ENCODE data around the gene CDC42SE2. TPM values are rescaled to one million over a fixed set of nuclear protein-coding genes. Genes with fewer than 3 reads are reported as not detected.
"Not testable (repeated sequence)": the region's sequence is repeated elsewhere in the genome, so short reads cannot be mapped to it uniquely, and the experiment has no call there.

Gene CDC42SE2
- total and polyA plus RNA-seq, 2 of the 4 experiments (the other 2 are of a cell fraction), result 12.5 to 19.4 TPM

DNA sequence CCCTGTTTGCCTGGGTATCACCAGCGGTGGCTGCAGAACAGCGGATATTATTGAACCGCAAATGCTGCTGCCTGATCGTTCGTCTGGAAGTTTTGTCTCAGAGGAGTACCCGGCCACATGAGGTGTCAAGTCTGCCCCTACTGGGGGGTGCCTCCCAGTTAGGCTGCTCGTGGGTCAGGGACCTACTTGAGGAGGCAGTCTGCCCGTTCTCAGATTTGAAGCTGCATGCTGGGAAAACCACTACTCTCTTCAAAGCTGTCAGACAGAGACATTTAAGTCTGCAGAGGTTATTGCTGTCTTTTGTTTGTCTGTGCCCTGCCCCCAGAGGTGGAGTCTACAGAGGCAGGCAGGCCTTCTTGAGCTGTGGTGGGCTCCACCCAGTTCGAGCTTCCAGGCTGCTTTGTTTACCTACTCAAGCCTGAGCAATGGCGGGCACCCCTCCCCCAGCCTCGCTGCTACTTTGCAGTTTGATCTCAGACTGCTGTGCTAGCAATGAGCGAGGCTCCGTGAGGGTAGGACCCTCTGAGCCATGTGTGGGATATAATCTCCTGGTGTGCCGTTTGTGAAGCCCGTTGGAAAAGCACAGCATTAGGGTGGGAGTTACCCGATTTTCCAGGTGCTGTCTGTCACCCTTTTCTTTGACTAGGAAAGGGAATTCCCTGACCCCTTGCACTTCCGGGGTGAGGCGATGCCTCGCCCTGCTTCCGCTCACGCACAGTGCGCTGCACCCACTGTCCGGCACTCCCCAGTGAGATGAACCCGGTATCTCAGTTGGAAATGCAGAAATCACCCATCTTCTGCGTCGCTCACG lies 73.6 kb downstream of the CDC42SE2 start:
- H2BK5ac ChIP-seq (ENCODE audit: low read depth, low read length, poor library complexity, severe bottlenecking); H3K4me2 ChIP-seq (ENCODE audit: low read depth, low read length); H3K27ac ChIP-seq (ENCODE audit: insufficient read depth, low read length); H2AFZ ChIP-seq (replicated peaks; ENCODE audit: low read length, poor library complexity); H2AK9ac ChIP-seq (replicated peaks; ENCODE audit: low read depth, low read length, poor library complexity); H3K4me1 ChIP-seq (ENCODE audit: control insufficient read depth, insufficient read depth, low read length); H3K14ac ChIP-seq (replicated peaks; ENCODE audit: low read depth, low read length); H3K27me3 ChIP-seq (ENCODE audit: control insufficient read depth, insufficient read depth, low read length); H4K8ac ChIP-seq (ENCODE audit: low read depth in 2 of 2, low read length in 2 of 2); H3K36me3 ChIP-seq (ENCODE audit: control insufficient read depth, insufficient read depth, low read length); intact Hi-C loops (cut with micrococcal nuclease); BruUV-seq (replicated peaks); H2BK120ac ChIP-seq (ENCODE audit: low read depth, low read length); ATAC-seq (ENCODE audit: low read depth); dilution Hi-C loops (cut with HindIII; ENCODE audit: low sequenced_read_pairs, unreplicated experiment); H3K9me3 ChIP-seq (ENCODE audit: control insufficient read depth, insufficient read depth, low read length); H3K4me3 ChIP-seq (ENCODE audit: insufficient read depth, low read depth, low read length); H3K18ac ChIP-seq (ENCODE audit: low read depth, low read length); POLR2A ChIA-PET (ENCODE audit: unreplicated experiment); DNase-seq; H4K5ac ChIP-seq (ENCODE audit: low read depth, low read length); H3K4ac ChIP-seq (ENCODE audit: low read depth, low read length); H4K20me1 ChIP-seq (ENCODE audit: insufficient read depth, low read length); H2AK5ac ChIP-seq (ENCODE audit: low read depth, low read length); H4K91ac ChIP-seq (ENCODE audit: insufficient read depth, low read depth, low read length); in situ Hi-C loops (cut with MboI; ENCODE audit: low sequenced_read_pairs); H3K9me1 ChIP-seq (ENCODE audit: insufficient read depth, low read length); H3K56ac ChIP-seq (ENCODE audit: extremely low read depth, insufficient read depth, low read length); H3K9ac ChIP-seq (ENCODE audit: low read depth, low read length); CTCF ChIA-PET; H2BK20ac ChIP-seq (ENCODE audit: low read depth, low read length); H3K23ac ChIP-seq (ENCODE audit: low read depth, low read length); H2BK15ac ChIP-seq (ENCODE audit: low read depth, low read length): not testable (repeated sequence)
- WGBS, 2 experiments (ENCODE audit: extremely low coverage in 2 of 2, insufficient read length in 1 of 2), result 99% methylated on average over 10 of the region's 27 CpGs; no CpG with 5 or more reads in 1 of the 2 experiments
- H3K79me1 ChIP-seq (ENCODE audit: low read depth in 1 of 2, low read length in 2 of 2), result peaks cover 10 to 16% of the 10 kb centered on the region in 2 experiments
